H1 (cell line): ENCODE results near the gene PLA2G4D.

Experiments
- EP300 ChIP-seq, 2 experiments: IDR thresholded peaks; 1 replicate in 1 of 2; 2 replicates in 1 of 2; pipeline ENCODE4 v1.6.1; 2011 to 2012; ENCODE audit warnings: low read depth in 2 of 2, low read length in 2 of 2, mild to moderate bottlenecking in 2 of 2, borderline replicate concordance in 1 of 2, inconsistent platforms in 1 of 2, moderate library complexity in 1 of 2
- POLR2A ChIP-seq, 2 experiments: IDR thresholded peaks; 1 replicate in 1 of 2; 2 replicates in 1 of 2; pipeline ENCODE4 v1.6.1; 2011; ENCODE audit warnings: low read depth in 2 of 2, low read length in 2 of 2, mild to moderate bottlenecking in 2 of 2; ENCODE audit errors: control extremely low read depth in 1 of 2
- RAD21 ChIP-seq, 2 experiments: IDR thresholded peaks in 1 of 2; conservative IDR thresholded peaks in 1 of 2; 2 replicates each; pipeline ENCODE4 v1.6.1; 2011; ENCODE audit warnings: low read depth in 2 of 2, low read length in 2 of 2, improper control_type of control experiment in 1 of 2, inconsistent platforms in 1 of 2, mild to moderate bottlenecking in 1 of 2, moderate library complexity in 1 of 2
- TF ChIP-seq, protein P1 (sequence below), 3 experiments: IDR thresholded peaks; 1 replicate in 2 of 3; 2 replicates in 1 of 3; pipeline versions ENCODE4 v1.5.1 to v1.6.1; 2011; ENCODE audit warnings: low read length in 3 of 3, mild to moderate bottlenecking in 3 of 3, inconsistent platforms in 2 of 3, low read depth in 1 of 3, moderate library complexity in 1 of 3; ENCODE audit not compliant: insufficient read depth in 1 of 3; ENCODE audit errors: control extremely low read depth in 1 of 3

DNA sequence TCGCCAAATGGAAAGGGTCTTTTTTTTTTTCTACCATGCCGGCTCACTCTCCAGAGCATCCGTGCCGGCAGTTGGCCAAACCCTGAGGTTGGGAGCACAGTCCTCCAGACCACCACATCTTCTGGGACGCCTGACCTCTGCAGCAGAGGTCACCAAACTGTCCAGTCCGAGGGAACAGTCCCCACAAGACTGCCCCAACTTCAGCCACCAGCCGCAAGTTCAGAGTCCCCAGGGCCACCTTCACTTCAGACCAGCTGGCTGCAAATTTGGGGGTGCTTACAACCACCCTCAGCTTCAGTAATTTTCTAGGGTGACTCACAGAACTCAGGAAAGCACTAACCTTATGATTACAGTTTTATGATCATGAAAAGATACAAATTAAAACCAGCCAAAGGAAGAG lies 28.9 kb downstream of the PLA2G4D start:
- TF ChIP-seq RAD21 (IDR thresholded peaks at IDR 0.05 in 1 of 2, conservative IDR thresholded peaks at IDR 0.05 in 1 of 2; ENCODE audit: low read depth in 2 of 2, low read length in 2 of 2) (no peak), EP300 (IDR thresholded peaks at IDR 0.05; ENCODE audit: borderline replicate concordance in 1 of 2, low read depth in 2 of 2, low read length in 2 of 2) (no peak), POLR2A (IDR thresholded peaks at IDR 0.05; ENCODE audit: control extremely low read depth in 1 of 2, low read depth in 2 of 2, low read length in 2 of 2) (no peak)
- TF ChIP-seq, protein P1, sequence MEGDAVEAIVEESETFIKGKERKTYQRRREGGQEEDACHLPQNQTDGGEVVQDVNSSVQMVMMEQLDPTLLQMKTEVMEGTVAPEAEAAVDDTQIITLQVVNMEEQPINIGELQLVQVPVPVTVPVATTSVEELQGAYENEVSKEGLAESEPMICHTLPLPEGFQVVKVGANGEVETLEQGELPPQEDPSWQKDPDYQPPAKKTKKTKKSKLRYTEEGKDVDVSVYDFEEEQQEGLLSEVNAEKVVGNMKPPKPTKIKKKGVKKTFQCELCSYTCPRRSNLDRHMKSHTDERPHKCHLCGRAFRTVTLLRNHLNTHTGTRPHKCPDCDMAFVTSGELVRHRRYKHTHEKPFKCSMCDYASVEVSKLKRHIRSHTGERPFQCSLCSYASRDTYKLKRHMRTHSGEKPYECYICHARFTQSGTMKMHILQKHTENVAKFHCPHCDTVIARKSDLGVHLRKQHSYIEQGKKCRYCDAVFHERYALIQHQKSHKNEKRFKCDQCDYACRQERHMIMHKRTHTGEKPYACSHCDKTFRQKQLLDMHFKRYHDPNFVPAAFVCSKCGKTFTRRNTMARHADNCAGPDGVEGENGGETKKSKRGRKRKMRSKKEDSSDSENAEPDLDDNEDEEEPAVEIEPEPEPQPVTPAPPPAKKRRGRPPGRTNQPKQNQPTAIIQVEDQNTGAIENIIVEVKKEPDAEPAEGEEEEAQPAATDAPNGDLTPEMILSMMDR (IDR thresholded peaks at IDR 0.05; ENCODE audit: control extremely low read depth in 1 of 3, insufficient read depth in 1 of 3, low read depth in 1 of 3, low read length in 3 of 3) = no peak
